GM12878 (cell line): ENCODE results near the gene SIGLEC5. TPM values are rescaled to one million over a fixed set of nuclear protein-coding genes. Genes with fewer than 3 reads are reported as not detected.

Experiments
- CREB1 ChIP-seq: IDR thresholded peaks from 2 replicates; pipeline ENCODE4 v1.6.1; 2012; ENCODE audit warnings: low read depth, mild to moderate bottlenecking, inconsistent platforms
- CREM ChIP-seq: IDR thresholded peaks from 2 replicates; pipeline ENCODE4 v1.6.1; 2014; ENCODE audit warnings: antibody characterized with exemption, low read depth
- DPF2 ChIP-seq: fragments of 450-650 bp; IDR thresholded peaks from 2 replicates; pipeline ENCODE4 v1.6.1; 2017; ENCODE audit warnings: mild to moderate bottlenecking
- KDM1A ChIP-seq: fragments of 200-600 bp; sonication (generic); IDR thresholded peaks from 2 replicates; pipeline ENCODE4 v1.6.1; 2016; ENCODE audit warnings: borderline replicate concordance
- MEF2B ChIP-seq: fragments of 450-650 bp; IDR thresholded peaks from 2 replicates; pipeline ENCODE4 v1.6.1; 2018; ENCODE audit warnings: mild to moderate bottlenecking, moderate library complexity; ENCODE audit not compliant: partially characterized antibody, poor library complexity, severe bottlenecking
- SMC3 ChIP-seq: IDR thresholded peaks from 2 replicates; pipeline ENCODE4 v1.6.1; 2011; ENCODE audit warnings: low read length, improper control_type of control experiment, borderline replicate concordance
- SUPT20H ChIP-seq: IDR thresholded peaks from 2 replicates; pipeline ENCODE4 v1.6.1; 2011; ENCODE audit warnings: low read depth, mild to moderate bottlenecking, low read length, moderate library complexity, borderline replicate concordance; ENCODE audit not compliant: control insufficient read depth
- TCF12 ChIP-seq: IDR thresholded peaks from 2 replicates; pipeline ENCODE4 v1.6.1; 2011; ENCODE audit warnings: low read depth, mild to moderate bottlenecking, low read length
- TCF7 ChIP-seq: IDR thresholded peaks from 2 replicates; pipeline ENCODE4 v1.6.1; 2014; ENCODE audit warnings: antibody characterized with exemption, borderline replicate concordance
- polyA plus RNA-seq, 11 experiments: library from polyadenylated mRNA; depleted of rRNA in 4 of 11; unstranded in 6 of 11; stranded (reverse) in 5 of 11; fragments of >200 nt; fragmentation: Nextera tagmentation in 4 of 11; fragmentation: Illumina TruSeq in 1 of 11; extraction: Ambion mirVana in 4 of 11; extraction: Trizol in 1 of 11; gene quantifications; 1 replicate in 1 of 11; 2 replicates in 10 of 11; pipeline versions ENCODE4 v1.2.1 to v1.2.3, GENCODE V29; 2011 to 2016; ENCODE audit warnings: inconsistent platforms in 2 of 11, missing spikeins in 2 of 11, low read depth in 1 of 11
- total RNA-seq, 4 experiments: library from RNA; depleted of rRNA in 3 of 4; stranded (reverse); fragments of >200 nt in 3 of 4; fragmentation: Illumina TruSeq in 1 of 4; extraction: Trizol in 1 of 4; gene quantifications; 2 replicates each; pipeline versions ENCODE4 v1.2.1 to v1.2.3, GENCODE V29; 2013 to 2021
- TF ChIP-seq, protein P1 (sequence below): IDR thresholded peaks from 2 replicates; pipeline ENCODE4 v1.6.1; 2012; ENCODE audit warnings: improper control_type of control experiment, low read depth, low read length; ENCODE audit not compliant: insufficient replicate concordance
- TF ChIP-seq, protein P2 (sequence below): IDR thresholded peaks from 2 replicates; pipeline ENCODE4 v1.6.1; 2012; ENCODE audit warnings: low read depth, low read length, improper control_type of control experiment
- TF ChIP-seq, protein P3 (sequence below): fragments of 450-650 bp; IDR thresholded peaks from 2 replicates; pipeline ENCODE4 v1.6.1; 2017; ENCODE audit warnings: mild to moderate bottlenecking, moderate library complexity
- TF ChIP-seq, protein P4 (sequence below): IDR thresholded peaks from 2 replicates; pipeline ENCODE4 v1.6.1; 2011; ENCODE audit warnings: low read depth, low read length, improper control_type of control experiment, borderline replicate concordance
- TF ChIP-seq, protein P5 (sequence below): IDR thresholded peaks from 2 replicates; pipeline ENCODE4 v1.6.1; 2012; ENCODE audit warnings: low read length, inconsistent platforms

SIGLEC5 gene
- total and polyA plus RNA-seq, 10 of the 15 experiments (the other 5 are each of a cell fraction or from before 2014, with no cell fraction given) = 0.05 to 2.5 (median 1.4) TPM; not detected in 1

DNA sequence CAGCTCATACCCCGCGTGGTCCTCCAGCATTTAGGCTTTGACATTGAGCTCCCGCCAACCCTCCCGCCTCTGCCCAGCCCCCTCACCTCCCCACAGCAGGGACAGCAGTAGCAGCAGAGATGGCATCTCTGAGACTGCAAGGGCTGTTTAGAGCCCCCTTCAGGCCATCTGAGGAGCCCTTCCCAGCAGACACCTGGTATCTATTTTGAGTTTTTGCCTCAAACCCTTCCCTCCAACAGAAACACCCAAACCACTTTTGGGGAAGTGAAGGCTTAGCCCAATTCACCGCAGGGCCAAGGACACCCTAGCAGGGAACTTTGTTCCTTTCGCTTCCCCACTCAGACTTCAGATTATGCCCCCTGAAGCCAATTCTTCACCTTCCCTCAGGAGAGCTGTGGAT is 65.4 kb downstream of the SIGLEC5 start (continued):
- TF ChIP-seq, protein P1, sequence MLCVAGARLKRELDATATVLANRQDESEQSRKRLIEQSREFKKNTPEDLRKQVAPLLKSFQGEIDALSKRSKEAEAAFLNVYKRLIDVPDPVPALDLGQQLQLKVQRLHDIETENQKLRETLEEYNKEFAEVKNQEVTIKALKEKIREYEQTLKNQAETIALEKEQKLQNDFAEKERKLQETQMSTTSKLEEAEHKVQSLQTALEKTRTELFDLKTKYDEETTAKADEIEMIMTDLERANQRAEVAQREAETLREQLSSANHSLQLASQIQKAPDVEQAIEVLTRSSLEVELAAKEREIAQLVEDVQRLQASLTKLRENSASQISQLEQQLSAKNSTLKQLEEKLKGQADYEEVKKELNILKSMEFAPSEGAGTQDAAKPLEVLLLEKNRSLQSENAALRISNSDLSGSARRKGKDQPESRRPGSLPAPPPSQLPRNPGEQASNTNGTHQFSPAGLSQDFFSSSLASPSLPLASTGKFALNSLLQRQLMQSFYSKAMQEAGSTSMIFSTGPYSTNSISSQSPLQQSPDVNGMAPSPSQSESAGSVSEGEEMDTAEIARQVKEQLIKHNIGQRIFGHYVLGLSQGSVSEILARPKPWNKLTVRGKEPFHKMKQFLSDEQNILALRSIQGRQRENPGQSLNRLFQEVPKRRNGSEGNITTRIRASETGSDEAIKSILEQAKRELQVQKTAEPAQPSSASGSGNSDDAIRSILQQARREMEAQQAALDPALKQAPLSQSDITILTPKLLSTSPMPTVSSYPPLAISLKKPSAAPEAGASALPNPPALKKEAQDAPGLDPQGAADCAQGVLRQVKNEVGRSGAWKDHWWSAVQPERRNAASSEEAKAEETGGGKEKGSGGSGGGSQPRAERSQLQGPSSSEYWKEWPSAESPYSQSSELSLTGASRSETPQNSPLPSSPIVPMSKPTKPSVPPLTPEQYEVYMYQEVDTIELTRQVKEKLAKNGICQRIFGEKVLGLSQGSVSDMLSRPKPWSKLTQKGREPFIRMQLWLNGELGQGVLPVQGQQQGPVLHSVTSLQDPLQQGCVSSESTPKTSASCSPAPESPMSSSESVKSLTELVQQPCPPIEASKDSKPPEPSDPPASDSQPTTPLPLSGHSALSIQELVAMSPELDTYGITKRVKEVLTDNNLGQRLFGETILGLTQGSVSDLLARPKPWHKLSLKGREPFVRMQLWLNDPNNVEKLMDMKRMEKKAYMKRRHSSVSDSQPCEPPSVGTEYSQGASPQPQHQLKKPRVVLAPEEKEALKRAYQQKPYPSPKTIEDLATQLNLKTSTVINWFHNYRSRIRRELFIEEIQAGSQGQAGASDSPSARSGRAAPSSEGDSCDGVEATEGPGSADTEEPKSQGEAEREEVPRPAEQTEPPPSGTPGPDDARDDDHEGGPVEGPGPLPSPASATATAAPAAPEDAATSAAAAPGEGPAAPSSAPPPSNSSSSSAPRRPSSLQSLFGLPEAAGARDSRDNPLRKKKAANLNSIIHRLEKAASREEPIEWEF = no peak
- TF ChIP-seq CREB1 (0 out of 2 replicates have a peak, but pooled peaks have one; percentile 28), DPF2 (peak; percentile 62), TCF12 (peak; percentile 88), MEF2B (peak; percentile 25), TCF7 (no peak), SUPT20H (no peak), KDM1A (no peak), CREM (no peak), SMC3 (no peak)
- TF ChIP-seq, protein P2, sequence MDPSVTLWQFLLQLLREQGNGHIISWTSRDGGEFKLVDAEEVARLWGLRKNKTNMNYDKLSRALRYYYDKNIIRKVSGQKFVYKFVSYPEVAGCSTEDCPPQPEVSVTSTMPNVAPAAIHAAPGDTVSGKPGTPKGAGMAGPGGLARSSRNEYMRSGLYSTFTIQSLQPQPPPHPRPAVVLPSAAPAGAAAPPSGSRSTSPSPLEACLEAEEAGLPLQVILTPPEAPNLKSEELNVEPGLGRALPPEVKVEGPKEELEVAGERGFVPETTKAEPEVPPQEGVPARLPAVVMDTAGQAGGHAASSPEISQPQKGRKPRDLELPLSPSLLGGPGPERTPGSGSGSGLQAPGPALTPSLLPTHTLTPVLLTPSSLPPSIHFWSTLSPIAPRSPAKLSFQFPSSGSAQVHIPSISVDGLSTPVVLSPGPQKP = no peak
- TF ChIP-seq, protein P3, sequence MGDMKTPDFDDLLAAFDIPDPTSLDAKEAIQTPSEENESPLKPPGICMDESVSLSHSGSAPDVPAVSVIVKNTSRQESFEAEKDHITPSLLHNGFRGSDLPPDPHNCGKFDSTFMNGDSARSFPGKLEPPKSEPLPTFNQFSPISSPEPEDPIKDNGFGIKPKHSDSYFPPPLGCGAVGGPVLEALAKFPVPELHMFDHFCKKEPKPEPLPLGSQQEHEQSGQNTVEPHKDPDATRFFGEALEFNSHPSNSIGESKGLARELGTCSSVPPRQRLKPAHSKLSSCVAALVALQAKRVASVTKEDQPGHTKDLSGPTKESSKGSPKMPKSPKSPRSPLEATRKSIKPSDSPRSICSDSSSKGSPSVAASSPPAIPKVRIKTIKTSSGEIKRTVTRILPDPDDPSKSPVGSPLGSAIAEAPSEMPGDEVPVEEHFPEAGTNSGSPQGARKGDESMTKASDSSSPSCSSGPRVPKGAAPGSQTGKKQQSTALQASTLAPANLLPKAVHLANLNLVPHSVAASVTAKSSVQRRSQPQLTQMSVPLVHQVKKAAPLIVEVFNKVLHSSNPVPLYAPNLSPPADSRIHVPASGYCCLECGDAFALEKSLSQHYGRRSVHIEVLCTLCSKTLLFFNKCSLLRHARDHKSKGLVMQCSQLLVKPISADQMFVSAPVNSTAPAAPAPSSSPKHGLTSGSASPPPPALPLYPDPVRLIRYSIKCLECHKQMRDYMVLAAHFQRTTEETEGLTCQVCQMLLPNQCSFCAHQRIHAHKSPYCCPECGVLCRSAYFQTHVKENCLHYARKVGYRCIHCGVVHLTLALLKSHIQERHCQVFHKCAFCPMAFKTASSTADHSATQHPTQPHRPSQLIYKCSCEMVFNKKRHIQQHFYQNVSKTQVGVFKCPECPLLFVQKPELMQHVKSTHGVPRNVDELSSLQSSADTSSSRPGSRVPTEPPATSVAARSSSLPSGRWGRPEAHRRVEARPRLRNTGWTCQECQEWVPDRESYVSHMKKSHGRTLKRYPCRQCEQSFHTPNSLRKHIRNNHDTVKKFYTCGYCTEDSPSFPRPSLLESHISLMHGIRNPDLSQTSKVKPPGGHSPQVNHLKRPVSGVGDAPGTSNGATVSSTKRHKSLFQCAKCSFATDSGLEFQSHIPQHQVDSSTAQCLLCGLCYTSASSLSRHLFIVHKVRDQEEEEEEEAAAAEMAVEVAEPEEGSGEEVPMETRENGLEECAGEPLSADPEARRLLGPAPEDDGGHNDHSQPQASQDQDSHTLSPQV = no peak
- TF ChIP-seq, protein P4, sequence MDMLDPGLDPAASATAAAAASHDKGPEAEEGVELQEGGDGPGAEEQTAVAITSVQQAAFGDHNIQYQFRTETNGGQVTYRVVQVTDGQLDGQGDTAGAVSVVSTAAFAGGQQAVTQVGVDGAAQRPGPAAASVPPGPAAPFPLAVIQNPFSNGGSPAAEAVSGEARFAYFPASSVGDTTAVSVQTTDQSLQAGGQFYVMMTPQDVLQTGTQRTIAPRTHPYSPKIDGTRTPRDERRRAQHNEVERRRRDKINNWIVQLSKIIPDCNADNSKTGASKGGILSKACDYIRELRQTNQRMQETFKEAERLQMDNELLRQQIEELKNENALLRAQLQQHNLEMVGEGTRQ = no peak
- TF ChIP-seq, protein P5, sequence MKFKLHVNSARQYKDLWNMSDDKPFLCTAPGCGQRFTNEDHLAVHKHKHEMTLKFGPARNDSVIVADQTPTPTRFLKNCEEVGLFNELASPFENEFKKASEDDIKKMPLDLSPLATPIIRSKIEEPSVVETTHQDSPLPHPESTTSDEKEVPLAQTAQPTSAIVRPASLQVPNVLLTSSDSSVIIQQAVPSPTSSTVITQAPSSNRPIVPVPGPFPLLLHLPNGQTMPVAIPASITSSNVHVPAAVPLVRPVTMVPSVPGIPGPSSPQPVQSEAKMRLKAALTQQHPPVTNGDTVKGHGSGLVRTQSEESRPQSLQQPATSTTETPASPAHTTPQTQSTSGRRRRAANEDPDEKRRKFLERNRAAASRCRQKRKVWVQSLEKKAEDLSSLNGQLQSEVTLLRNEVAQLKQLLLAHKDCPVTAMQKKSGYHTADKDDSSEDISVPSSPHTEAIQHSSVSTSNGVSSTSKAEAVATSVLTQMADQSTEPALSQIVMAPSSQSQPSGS = peak; percentile 47; the same call in 1 of the 2 replicates
